Karpas-422 (cell line): ENCODE results near the gene UGGT1. TPM values are rescaled to one million over a fixed set of nuclear protein-coding genes. Genes with fewer than 3 reads are reported as not detected.
A peak's percentile ranks its signal among the peaks of the same experiment; 100 is the strongest.

ENCODE experiments used
- DNase-seq: peaks from one replicate; pipeline ENCODE4 v3.0.0-alpha.2; 2015
- H2AFZ ChIP-seq: fragments of 200-600 bp; sonication (generic); 2 replicates; pipeline ENCODE4 v1.6.1; 2014; ENCODE audit warnings: antibody characterized with exemption, low read length, mixed read lengths
- H3K27ac ChIP-seq: fragments of 200-600 bp; sonication (generic); 2 replicates; pipeline ENCODE4 v1.5.1; 2014; ENCODE audit warnings: mild to moderate bottlenecking, low read length, moderate library complexity
- H3K27me3 ChIP-seq: fragments of 200-600 bp; sonication (generic); 2 replicates; pipeline ENCODE4 v1.6.1; 2014; ENCODE audit warnings: low read length, mixed read lengths
- H3K36me3 ChIP-seq: fragments of 200-600 bp; sonication (generic); 2 replicates; pipeline ENCODE4 v1.6.1; 2014; ENCODE audit warnings: low read length, mixed read lengths; ENCODE audit not compliant: insufficient read depth
- H3K4me1 ChIP-seq: fragments of 200-600 bp; sonication (generic); 2 replicates; pipeline ENCODE4 v1.6.1; 2014; ENCODE audit warnings: mild to moderate bottlenecking, low read length, mixed read lengths
- H3K4me2 ChIP-seq: fragments of 200-600 bp; sonication (generic); 2 replicates; pipeline ENCODE4 v1.6.1; 2014; ENCODE audit warnings: low read length, low read depth, mild to moderate bottlenecking; ENCODE audit not compliant: poor library complexity, severe bottlenecking
- H3K4me3 ChIP-seq: fragments of 200-600 bp; sonication (generic); 2 replicates; pipeline ENCODE4 v1.5.1; 2014; ENCODE audit warnings: mild to moderate bottlenecking, antibody characterized with exemption, low read length, mixed read lengths
- H3K79me2 ChIP-seq: fragments of 200-600 bp; sonication (generic); 2 replicates; pipeline ENCODE4 v1.6.1; 2014; ENCODE audit warnings: mild to moderate bottlenecking, low read length, mixed read lengths
- H3K9ac ChIP-seq: fragments of 200-600 bp; sonication (generic); 2 replicates; pipeline ENCODE4 v1.6.0; 2014; ENCODE audit warnings: low read length
- H3K9me2 ChIP-seq: fragments of 200-600 bp; sonication (generic), shearing (Covaris generic); replicated peaks from 2 replicates; pipeline ENCODE4 v1.6.0; 2014; ENCODE audit warnings: mild to moderate bottlenecking, low read length, moderate library complexity; ENCODE audit not compliant: insufficient read depth
- H3K9me3 ChIP-seq: fragments of 300-700, 200-600 bp; sonication (generic); 2 replicates; pipeline ENCODE4 v1.6.1; 2014; ENCODE audit warnings: low read length, mixed read lengths
- H4K20me1 ChIP-seq: fragments of 200-600 bp; sonication (generic); 2 replicates; pipeline ENCODE4 v1.6.1; 2014; ENCODE audit warnings: mild to moderate bottlenecking, antibody characterized with exemption, low read length, low read depth; ENCODE audit not compliant: insufficient read depth
- total RNA-seq: library from RNA; depleted of rRNA; stranded (reverse); fragments of >200 nt; shearing (Covaris generic); gene quantifications from 2 replicates; pipeline ENCODE4 v1.2.3, GENCODE V29; 2014; ENCODE audit warnings: low replicate concordance

The UGGT1 gene
- total RNA-seq, 1 experiment from 2014 or later, result 59.3 TPM

GRCh38 chr2:128115921-128116623 is 25.1 kb downstream of the UGGT1 start:
- no peaks in the 10 kb centered on the region for H4K20me1 ChIP-seq
- H3K36me3 ChIP-seq, result peaks cover 70% of the 10 kb centered on the region
- no peak overlapping the region for H3K4me3 ChIP-seq
- H3K27ac ChIP-seq, result no peak overlapping the region
- peaks cover 24% of the 10 kb centered on the region for H3K4me1 ChIP-seq
- H3K9me2 ChIP-seq, result no peaks in the 10 kb centered on the region
- H3K9ac ChIP-seq, result no peak overlapping the region
- H3K4me2 ChIP-seq, result no peak overlapping the region
- peaks cover 8% of the 10 kb centered on the region for H3K79me2 ChIP-seq
- no peak for DNase-seq
- H3K27me3 ChIP-seq, result no peaks in the 10 kb centered on the region
- no peaks in the 10 kb centered on the region for H3K9me3 ChIP-seq
- no peak overlapping the region for H2AFZ ChIP-seq

DNA sequence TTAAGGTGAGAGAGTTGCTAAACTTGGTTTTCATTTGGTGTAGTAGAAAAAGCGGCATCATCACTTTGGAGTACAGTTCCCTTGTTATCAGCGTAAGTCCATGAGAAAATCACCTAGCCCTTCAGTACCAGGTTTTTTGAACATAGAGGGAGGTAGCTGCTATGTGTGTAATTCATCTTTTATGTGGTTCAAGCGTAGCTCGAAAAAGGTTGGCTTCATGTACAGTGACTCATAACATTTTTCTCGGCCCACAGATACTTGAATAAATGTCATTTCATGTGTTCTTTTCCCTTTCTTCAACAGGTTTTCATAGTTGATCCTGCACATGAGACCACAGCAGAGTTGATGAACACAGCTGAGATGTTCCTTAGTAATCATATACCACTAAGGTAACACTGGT is 43.6 kb downstream of the UGGT1 start:
- H3K4me1 ChIP-seq, result no peaks in the 10 kb centered on the region
- H3K4me3 ChIP-seq, result no peak overlapping the region
- peaks cover 59% of the 10 kb centered on the region for H3K36me3 ChIP-seq

DNA sequence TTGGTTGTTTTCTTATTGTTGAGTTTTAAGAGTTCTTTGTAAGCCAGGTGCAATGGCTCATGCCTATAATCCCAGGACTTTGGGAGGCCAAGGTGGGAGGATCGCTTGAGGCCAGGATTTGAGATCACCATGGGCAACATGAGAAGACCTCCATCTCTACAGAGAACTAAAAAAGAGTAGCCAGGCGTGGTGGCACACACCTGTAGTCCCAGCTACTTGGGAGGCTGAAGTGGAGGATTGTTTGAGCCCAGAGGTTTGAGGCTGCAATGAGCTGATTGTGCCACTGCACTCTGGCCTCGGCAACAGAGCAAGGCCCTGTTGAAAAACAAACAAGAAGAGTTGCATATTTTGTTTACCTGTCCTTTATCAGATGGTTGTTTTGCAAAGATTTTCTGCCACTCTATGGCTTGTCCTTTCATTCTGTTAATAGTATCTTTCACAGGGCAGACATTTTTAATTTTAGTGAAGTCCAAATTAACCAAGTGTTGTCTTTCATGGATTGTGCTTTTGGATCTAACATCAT is 46.2 kb downstream of the UGGT1 start:
- Histone ChIP-seq H3K4me3 (no peak overlapping the region), H3K4me1 (no peaks in the 10 kb centered on the region), H3K27ac (no peak overlapping the region), H4K20me1 (no peaks in the 10 kb centered on the region), H3K36me3 (peaks cover 52% of the 10 kb centered on the region), H3K9ac (no peak overlapping the region), H3K9me2 (no peaks in the 10 kb centered on the region), H2AFZ (no peak overlapping the region), H3K27me3 (no peaks in the 10 kb centered on the region), H3K9me3 (no peaks in the 10 kb centered on the region), H3K4me2 (no peak overlapping the region), H3K79me2 (peaks cover 20% of the 10 kb centered on the region)
- DNase-seq, result no peak

More for the DNA sequence above, 43.6 kb downstream of the UGGT1 start:
- no peaks in the 10 kb centered on the region for H3K27me3 ChIP-seq
- H3K9ac ChIP-seq, result no peak overlapping the region
- DNase-seq, result no peak
- no peaks in the 10 kb centered on the region for H3K9me2 ChIP-seq
- no peak overlapping the region for H2AFZ ChIP-seq
- peaks cover 20% of the 10 kb centered on the region for H3K79me2 ChIP-seq
- no peaks in the 10 kb centered on the region for H3K9me3 ChIP-seq
- H3K27ac ChIP-seq, result no peak overlapping the region
- no peak overlapping the region for H3K4me2 ChIP-seq
- no peaks in the 10 kb centered on the region for H4K20me1 ChIP-seq

DNA sequence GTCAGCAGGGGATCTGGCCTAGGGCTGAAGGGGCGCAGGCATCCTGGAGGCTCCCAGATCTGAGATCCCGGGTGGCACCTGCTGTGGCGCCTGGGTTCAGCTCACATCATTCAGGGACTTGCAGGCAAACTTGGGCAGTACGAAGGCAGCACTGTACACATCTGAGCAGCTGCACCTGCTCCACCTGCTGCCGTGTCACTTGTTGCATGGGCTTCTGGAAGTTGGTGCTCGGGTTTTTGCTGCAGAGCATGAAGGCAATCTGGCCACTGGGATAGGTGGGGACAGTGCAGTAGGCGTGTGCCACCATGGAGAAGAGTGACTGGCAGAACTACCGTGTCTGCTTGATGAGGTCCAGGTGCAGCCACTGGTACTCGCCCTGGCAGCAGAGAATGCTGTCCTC is 48.6 kb downstream of the UGGT1 start:
- no peak for DNase-seq
- Histone ChIP-seq H3K9ac (no peak overlapping the region), H3K27me3 (no peaks in the 10 kb centered on the region), H3K79me2 (peaks cover 28% of the 10 kb centered on the region), H3K36me3 (peaks cover 44% of the 10 kb centered on the region), H3K4me3 (no peak overlapping the region), H3K9me2 (no peaks in the 10 kb centered on the region), H3K9me3 (no peaks in the 10 kb centered on the region), H2AFZ (no peak overlapping the region), H3K27ac (no peak overlapping the region), H4K20me1 (no peaks in the 10 kb centered on the region), H3K4me1 (peaks cover 17% of the 10 kb centered on the region), H3K4me2 (no peak overlapping the region)

- no peak overlapping the region for H2AFZ ChIP-seq
- no peaks in the 10 kb centered on the region for H3K27me3 ChIP-seq
- H3K9ac ChIP-seq, result no peak overlapping the region
- no peaks in the 10 kb centered on the region for H4K20me1 ChIP-seq
- H3K36me3 ChIP-seq, result peaks cover 37% of the 10 kb centered on the region
- peak overlapping the region; percentile 78 for H3K27ac ChIP-seq
- H3K4me3 ChIP-seq, result no peak overlapping the region
- no peak for DNase-seq
- no peaks in the 10 kb centered on the region for H3K9me3 ChIP-seq
- H3K9me2 ChIP-seq, result no peaks in the 10 kb centered on the region
- H3K4me2 ChIP-seq, result peak overlapping the region; percentile 46
- peaks cover 39% of the 10 kb centered on the region for H3K79me2 ChIP-seq
- peaks cover 75% of the 10 kb centered on the region for H3K4me1 ChIP-seq
Observed at GRCh38 chr2:128145651-128146050, 54.7 kb downstream of the UGGT1 start.

GRCh38 chr2:128153786-128154185 is 62.8 kb downstream of the UGGT1 start:
- Histone ChIP-seq H4K20me1 (no peaks in the 10 kb centered on the region), H2AFZ (no peak overlapping the region), H3K4me1 (peaks cover 100% of the 10 kb centered on the region), H3K36me3 (peaks cover 50% of the 10 kb centered on the region), H3K9ac (no peak overlapping the region), H3K4me2 (peak overlapping the region; percentile 62), H3K79me2 (peaks cover 39% of the 10 kb centered on the region), H3K27ac (peak overlapping the region; percentile 89), H3K9me2 (no peaks in the 10 kb centered on the region), H3K9me3 (no peaks in the 10 kb centered on the region), H3K4me3 (no peak overlapping the region), H3K27me3 (no peaks in the 10 kb centered on the region)
- DNase-seq, result no peak

DNA sequence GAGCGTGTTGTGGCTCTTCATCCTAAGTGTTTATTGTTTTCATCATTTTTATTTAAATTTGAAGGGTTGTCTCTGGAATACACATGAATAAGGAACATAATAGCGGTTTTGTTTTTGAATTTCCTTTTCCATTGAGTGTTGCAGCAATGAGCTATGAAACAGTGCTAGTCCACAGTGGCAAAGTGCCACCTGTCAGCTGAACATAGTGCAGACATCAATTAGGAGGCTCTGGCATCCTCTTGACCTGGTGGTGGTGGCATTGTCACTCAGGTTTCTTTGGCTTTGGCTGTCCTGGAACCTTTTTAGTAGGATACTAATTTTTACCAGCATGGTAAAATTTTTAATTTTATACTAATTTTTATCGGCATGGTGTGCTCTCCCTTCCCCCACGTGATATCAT is 63.2 kb downstream of the UGGT1 start:
- H3K36me3 ChIP-seq, result peaks cover 50% of the 10 kb centered on the region
- H3K9me3 ChIP-seq, result no peaks in the 10 kb centered on the region
- H3K4me1 ChIP-seq, result peaks cover 95% of the 10 kb centered on the region
- no peaks in the 10 kb centered on the region for H3K27me3 ChIP-seq
- no peak overlapping the region for H3K4me3 ChIP-seq
- H2AFZ ChIP-seq, result no peak overlapping the region
- H3K9ac ChIP-seq, result no peak overlapping the region
- H3K9me2 ChIP-seq, result no peaks in the 10 kb centered on the region
- peak overlapping the region; percentile 89 for H3K27ac ChIP-seq
- DNase-seq, result no peak
- H4K20me1 ChIP-seq, result no peaks in the 10 kb centered on the region
- peaks cover 41% of the 10 kb centered on the region for H3K79me2 ChIP-seq
- H3K4me2 ChIP-seq, result peak overlapping the region; percentile 62

- H3K9me2 ChIP-seq, result no peaks in the 10 kb centered on the region
- peaks cover 67% of the 10 kb centered on the region for H3K36me3 ChIP-seq
- H3K27ac ChIP-seq, result peak overlapping the region; percentile 89
- peak overlapping the region; percentile 62 for H3K4me2 ChIP-seq
- DNase-seq, result peak; percentile 92
- H3K27me3 ChIP-seq, result no peaks in the 10 kb centered on the region
- peaks cover 80% of the 10 kb centered on the region for H3K4me1 ChIP-seq
- H3K79me2 ChIP-seq, result peaks cover 56% of the 10 kb centered on the region
- H3K9ac ChIP-seq, result peak overlapping the region; percentile 14; the same call in 1 of the 2 replicates
- no peaks in the 10 kb centered on the region for H4K20me1 ChIP-seq
- no peaks in the 10 kb centered on the region for H3K9me3 ChIP-seq
- H3K4me3 ChIP-seq, result peak overlapping the region; percentile 29
- no peak overlapping the region for H2AFZ ChIP-seq
Observed at GRCh38 chr2:128155970-128156369, 65.0 kb downstream of the UGGT1 start.
